Nephron progenitor cell (in vitro differentiated cells): Measurements from ENCODE around the gene CNTN5.

Experiments used
- DNase-seq: peaks from one replicate; pipeline ENCODE4 v3.0.0; 2021
- H3K27ac Mint-ChIP-seq: 2 replicates; pipeline ENCODE4 v1.8.0; 2021; ENCODE audit warnings: mild to moderate bottlenecking, moderate library complexity, mixed read lengths
- H3K27me3 Mint-ChIP-seq: 2 replicates; pipeline ENCODE4 v1.8.0; 2021; ENCODE audit warnings: mild to moderate bottlenecking, low read depth, mixed read lengths; ENCODE audit not compliant: poor library complexity
- H3K36me3 Mint-ChIP-seq: 2 replicates; pipeline ENCODE4 v1.8.0; 2021; ENCODE audit warnings: low read depth, mixed read lengths
- H3K4me1 Mint-ChIP-seq: 2 replicates; pipeline ENCODE4 v1.8.0; 2021; ENCODE audit warnings: mixed read lengths
- H3K4me3 Mint-ChIP-seq: 2 replicates; pipeline ENCODE4 v1.8.0; 2021; ENCODE audit warnings: mild to moderate bottlenecking, moderate library complexity, mixed read lengths
- H3K9me3 Mint-ChIP-seq: 2 replicates; pipeline ENCODE4 v1.8.0; 2021; ENCODE audit warnings: mild to moderate bottlenecking, moderate library complexity, mixed read lengths
- TF ChIP-seq, protein P1 (sequence below): fragments of 200-600 bp; sonication (generic); IDR thresholded peaks from 2 replicates; pipeline ENCODE4 v1.5.0; 2021; ENCODE audit warnings: antibody characterized with exemption

CNTN5 gene

GRCh38 chr11:99952816-99953215 is 932.1 kb downstream of the CNTN5 start:
- H3K36me3 Mint-ChIP-seq: no peaks in the 10 kb centered on the region
- no peaks in the 10 kb centered on the region for H3K4me1 Mint-ChIP-seq
- H3K4me3 Mint-ChIP-seq: no peak overlapping the region
- no peaks in the 10 kb centered on the region for H3K9me3 Mint-ChIP-seq
- H3K27me3 Mint-ChIP-seq: no peaks in the 10 kb centered on the region
- H3K27ac Mint-ChIP-seq: no peak overlapping the region
- DNase-seq: no peak
- TF ChIP-seq, protein P1, sequence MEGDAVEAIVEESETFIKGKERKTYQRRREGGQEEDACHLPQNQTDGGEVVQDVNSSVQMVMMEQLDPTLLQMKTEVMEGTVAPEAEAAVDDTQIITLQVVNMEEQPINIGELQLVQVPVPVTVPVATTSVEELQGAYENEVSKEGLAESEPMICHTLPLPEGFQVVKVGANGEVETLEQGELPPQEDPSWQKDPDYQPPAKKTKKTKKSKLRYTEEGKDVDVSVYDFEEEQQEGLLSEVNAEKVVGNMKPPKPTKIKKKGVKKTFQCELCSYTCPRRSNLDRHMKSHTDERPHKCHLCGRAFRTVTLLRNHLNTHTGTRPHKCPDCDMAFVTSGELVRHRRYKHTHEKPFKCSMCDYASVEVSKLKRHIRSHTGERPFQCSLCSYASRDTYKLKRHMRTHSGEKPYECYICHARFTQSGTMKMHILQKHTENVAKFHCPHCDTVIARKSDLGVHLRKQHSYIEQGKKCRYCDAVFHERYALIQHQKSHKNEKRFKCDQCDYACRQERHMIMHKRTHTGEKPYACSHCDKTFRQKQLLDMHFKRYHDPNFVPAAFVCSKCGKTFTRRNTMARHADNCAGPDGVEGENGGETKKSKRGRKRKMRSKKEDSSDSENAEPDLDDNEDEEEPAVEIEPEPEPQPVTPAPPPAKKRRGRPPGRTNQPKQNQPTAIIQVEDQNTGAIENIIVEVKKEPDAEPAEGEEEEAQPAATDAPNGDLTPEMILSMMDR: no peak

GRCh38 chr11:99960536-99960935 is 939.8 kb downstream of the CNTN5 start:
- no peaks in the 10 kb centered on the region for H3K27me3 Mint-ChIP-seq
- no peaks in the 10 kb centered on the region for H3K4me1 Mint-ChIP-seq
- TF ChIP-seq, protein P1: no peak
- peaks cover 12% of the 10 kb centered on the region for H3K9me3 Mint-ChIP-seq
- no peak for DNase-seq
- no peaks in the 10 kb centered on the region for H3K36me3 Mint-ChIP-seq
- no peak overlapping the region for H3K27ac Mint-ChIP-seq
- no peak overlapping the region for H3K4me3 Mint-ChIP-seq

GRCh38 chr11:99968336-99968735 is 947.6 kb downstream of the CNTN5 start:
- Mint-ChIP-seq H3K4me1 (no peaks in the 10 kb centered on the region), H3K9me3 (peaks cover 4% of the 10 kb centered on the region), H3K4me3 (no peak overlapping the region), H3K36me3 (no peaks in the 10 kb centered on the region), H3K27ac (no peak overlapping the region), H3K27me3 (peaks cover 6% of the 10 kb centered on the region)
- TF ChIP-seq, protein P1: no peak
- no peak for DNase-seq

- no peak for DNase-seq
- H3K4me3 Mint-ChIP-seq: no peak overlapping the region
- TF ChIP-seq, protein P1: no peak
Observed at GRCh38 chr11:99973993-99974392, 953.2 kb downstream of the CNTN5 start.

DNA sequence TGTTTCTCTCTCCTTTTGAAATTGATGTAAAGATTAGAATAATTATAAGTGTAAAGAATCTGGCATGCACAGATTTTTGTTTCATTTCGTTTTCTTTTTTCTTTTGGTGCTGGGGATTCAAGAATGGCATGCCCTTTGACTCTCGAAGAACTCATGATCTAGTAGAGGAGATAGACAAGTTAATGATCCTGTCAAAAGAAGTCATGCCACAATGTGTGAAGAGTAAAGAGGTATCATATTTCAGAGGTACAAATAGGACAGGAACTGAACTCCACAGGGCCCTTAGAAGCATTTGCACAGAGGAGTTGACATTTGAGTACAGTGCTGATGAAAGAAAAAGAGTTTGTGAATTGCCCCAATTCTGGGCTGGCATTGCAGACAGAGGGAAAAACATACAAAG is 958.3 kb downstream of the CNTN5 start:
- TF ChIP-seq, protein P1: no peak
- Mint-ChIP-seq H3K4me3 (no peak overlapping the region), H3K9me3 (peaks cover 8% of the 10 kb centered on the region), H3K36me3 (no peaks in the 10 kb centered on the region), H3K27ac (peak overlapping the region; percentile 28), H3K4me1 (peaks cover 12% of the 10 kb centered on the region), H3K27me3 (no peaks in the 10 kb centered on the region)
- DNase-seq: no peak

More at GRCh38 chr11:99973993-99974392, 953.2 kb downstream of the CNTN5 start:
- peaks cover 6% of the 10 kb centered on the region for H3K4me1 Mint-ChIP-seq
- no peak overlapping the region for H3K27ac Mint-ChIP-seq
- H3K9me3 Mint-ChIP-seq: peaks cover 8% of the 10 kb centered on the region
- H3K27me3 Mint-ChIP-seq: no peaks in the 10 kb centered on the region
- no peaks in the 10 kb centered on the region for H3K36me3 Mint-ChIP-seq

GRCh38 chr11:99987821-99988470 is 967.2 kb downstream of the CNTN5 start:
- TF ChIP-seq, protein P1: no peak
- Mint-ChIP-seq H3K4me3 (no peak overlapping the region), H3K36me3 (no peaks in the 10 kb centered on the region), H3K9me3 (no peaks in the 10 kb centered on the region), H3K4me1 (peaks cover 7% of the 10 kb centered on the region), H3K27ac (no peak overlapping the region), H3K27me3 (no peaks in the 10 kb centered on the region)
- DNase-seq: no peak
